Ishikawa (cell line): ENCODE data around the gene KANK3.

Experiments used
- CEBPB ChIP-seq: IDR thresholded peaks from 2 replicates; pipeline ENCODE4 v1.6.1; 2012
- CREB1 ChIP-seq: IDR thresholded peaks from 2 replicates; pipeline ENCODE4 v1.6.1; 2012; ENCODE audit warnings: low read depth
- EGR1 ChIP-seq: IDR thresholded peaks from 2 replicates; pipeline ENCODE4 v1.6.1; 2012
- EP300 ChIP-seq: IDR thresholded peaks from 2 replicates; pipeline ENCODE4 v1.6.1; 2012; ENCODE audit warnings: borderline replicate concordance
- FOXM1 ChIP-seq: IDR thresholded peaks from 2 replicates; pipeline ENCODE4 v1.6.1; 2012; ENCODE audit warnings: low read depth, borderline replicate concordance
- MAX ChIP-seq: IDR thresholded peaks from 2 replicates; pipeline ENCODE4 v1.6.1; 2012
- RAD21 ChIP-seq: IDR thresholded peaks from 2 replicates; pipeline ENCODE4 v1.6.1; 2012; ENCODE audit warnings: low read depth
- REST ChIP-seq: IDR thresholded peaks from 2 replicates; pipeline ENCODE4 v1.6.1; 2012; ENCODE audit warnings: low read depth, mild to moderate bottlenecking
- TAF1 ChIP-seq: IDR thresholded peaks from 2 replicates; pipeline ENCODE4 v1.6.1; 2012; ENCODE audit warnings: low read depth, mild to moderate bottlenecking
- TCF12 ChIP-seq: IDR thresholded peaks from 2 replicates; pipeline ENCODE4 v1.6.1; 2012; ENCODE audit warnings: low read depth
- TEAD4 ChIP-seq: IDR thresholded peaks from 2 replicates; pipeline ENCODE4 v1.6.1; 2012
- USF1 ChIP-seq: IDR thresholded peaks from 2 replicates; pipeline ENCODE4 v1.6.1; 2012
- YY1 ChIP-seq: IDR thresholded peaks from 2 replicates; pipeline ENCODE4 v1.6.1; 2012; ENCODE audit warnings: low read depth
- ZBTB7A ChIP-seq: IDR thresholded peaks from 2 replicates; pipeline ENCODE4 v1.6.1; 2012; ENCODE audit warnings: low read depth

GRCh38 chr19:8373867-8374813 lies 31.1 kb upstream of the KANK3 start:
- TF ChIP-seq TEAD4 (no peak), REST (no peak), ZBTB7A (no peak), USF1 (no peak), TCF12 (no peak), YY1 (no peak), RAD21 (peak; percentile 26; the same call in 1 of the 2 replicates), CREB1 (no peak), EP300 (no peak), MAX (no peak), TAF1 (no peak), FOXM1 (no peak), CEBPB (no peak), EGR1 (no peak)
